ENCODE measurements around the gene WDR74. TPM values are rescaled to one million over a fixed set of nuclear protein-coding genes. Genes with fewer than 3 reads are reported as not detected.
A peak's percentile ranks its signal among the peaks of the same experiment; 100 is the strongest.

The WDR74 gene
- total RNA-seq, 4 donors from 2014 or later, result 26.6 to 46.8 (median 39.3) TPM

GRCh38 chr11:62799486-62799885, 39.9 kb downstream of the WDR74 start:
- ATAC-seq, result no peak
- 77 to 100% methylated on average over 1 to 5 of the region's 10 CpGs for WGBS, 2 donors (ENCODE audit: low coverage in 1 of 2)

DNA sequence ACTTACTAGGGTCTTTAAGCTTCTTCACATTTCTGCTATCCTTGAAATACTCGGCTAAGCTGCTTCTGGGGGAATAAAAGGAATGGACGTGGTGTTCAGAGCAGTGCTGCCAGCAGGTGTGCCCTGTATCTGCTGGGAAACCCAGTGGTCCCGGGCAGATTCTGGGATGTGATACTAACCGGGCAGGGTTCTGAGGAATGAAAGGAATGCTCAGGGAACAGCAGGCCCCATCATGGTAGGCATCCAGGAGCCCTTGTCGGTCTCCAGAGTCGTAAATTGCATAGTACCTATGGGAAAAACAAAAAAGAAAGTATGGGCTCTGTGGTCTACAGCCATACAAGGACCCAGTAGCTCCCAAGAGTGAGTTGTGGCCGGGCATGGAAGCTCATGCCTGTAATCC, 43.1 kb downstream of the WDR74 start:
- H3K9me3 ChIP-seq, result no peaks in the 10 kb centered on the region
- no peak overlapping the region for H3K4me3 ChIP-seq
- TF ChIP-seq POLR2A (IDR thresholded peaks at IDR 0.05) (no peak), CTCF (IDR thresholded peaks at IDR 0.05) (no peak), POLR2AphosphoS5 (IDR thresholded peaks at IDR 0.05) (no peak)
- ATAC-seq, result no peak
- H3K36me3 ChIP-seq, result peaks cover 0 to 93% of the 10 kb centered on the region in 2 donors
- H3K27ac ChIP-seq, result no peak overlapping the region
- no peaks in the 10 kb centered on the region for H3K27me3 ChIP-seq
- 93 to 100% methylated on average over 1 to 2 of the region's 7 CpGs for WGBS, 2 donors (ENCODE audit: low coverage in 1 of 2)
- H3K4me1 ChIP-seq, result peaks cover 5 to 16% (median 9%) of the 10 kb centered on the region in 3 donors

More at GRCh38 chr11:62799486-62799885, 39.9 kb downstream of the WDR74 start:
- Histone ChIP-seq H3K36me3 (peaks cover 0 to 93% of the 10 kb centered on the region in 2 donors), H3K4me1 (peaks cover 0 to 27% (median 7%) of the 10 kb centered on the region in 3 donors), H3K4me3 (no peak overlapping the region), H3K27me3 (no peaks in the 10 kb centered on the region), H3K27ac (no peak overlapping the region), H3K9me3 (no peaks in the 10 kb centered on the region)
- TF ChIP-seq POLR2AphosphoS5 (IDR thresholded peaks at IDR 0.05) (no peak), EP300 (IDR thresholded peaks at IDR 0.05) (no peak), POLR2A (IDR thresholded peaks at IDR 0.05) (no peak)

DNA sequence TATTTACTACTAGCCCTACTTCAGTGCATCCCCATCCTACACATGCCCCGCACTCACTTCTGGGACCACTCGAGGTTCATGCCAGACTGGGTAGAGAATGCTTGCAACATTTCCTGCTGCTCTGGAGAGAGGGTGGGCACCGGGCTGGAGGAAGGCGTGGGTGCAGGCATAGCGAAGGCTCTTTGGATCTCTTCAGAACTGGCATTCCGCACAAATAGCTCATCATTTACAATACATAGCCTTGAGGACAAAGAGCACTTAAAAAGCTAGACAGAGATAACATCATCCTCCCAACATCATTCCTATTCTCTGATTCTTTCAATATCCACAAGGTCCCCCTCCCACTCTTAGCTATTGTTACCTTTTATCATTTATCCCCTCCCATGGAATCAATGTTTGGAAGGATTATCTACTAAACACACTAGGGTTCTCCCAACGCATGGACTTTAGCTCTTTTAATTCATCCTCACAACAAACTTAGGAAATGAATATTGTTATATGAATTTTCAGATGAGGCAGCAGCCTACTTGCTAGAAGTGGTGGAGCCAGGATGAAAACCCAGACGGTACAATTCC, 45.1 kb downstream of the WDR74 start:
- Histone ChIP-seq H3K4me3 (no peak overlapping the region), H3K27ac (peak overlapping the region in 2 of 4 donors; percentile 18 to 89), H3K9me3 (no peaks in the 10 kb centered on the region), H3K4me1 (peaks cover 5 to 36% (median 20%) of the 10 kb centered on the region in 3 donors), H3K27me3 (no peaks in the 10 kb centered on the region), H3K36me3 (peaks cover 0 to 87% of the 10 kb centered on the region in 2 donors)
- WGBS, 2 donors (ENCODE audit: low coverage in 1 of 2), result 81 to 86% methylated on average over 4 to 5 of the region's 8 CpGs
- no peak for TF ChIP-seq CTCF (IDR thresholded peaks at IDR 0.05)
- no peak for TF ChIP-seq EP300 (IDR thresholded peaks at IDR 0.05)
- no peak for TF ChIP-seq POLR2AphosphoS5 (IDR thresholded peaks at IDR 0.05)
- TF ChIP-seq POLR2A (IDR thresholded peaks at IDR 0.05), result no peak
- no peak for ATAC-seq

DNA sequence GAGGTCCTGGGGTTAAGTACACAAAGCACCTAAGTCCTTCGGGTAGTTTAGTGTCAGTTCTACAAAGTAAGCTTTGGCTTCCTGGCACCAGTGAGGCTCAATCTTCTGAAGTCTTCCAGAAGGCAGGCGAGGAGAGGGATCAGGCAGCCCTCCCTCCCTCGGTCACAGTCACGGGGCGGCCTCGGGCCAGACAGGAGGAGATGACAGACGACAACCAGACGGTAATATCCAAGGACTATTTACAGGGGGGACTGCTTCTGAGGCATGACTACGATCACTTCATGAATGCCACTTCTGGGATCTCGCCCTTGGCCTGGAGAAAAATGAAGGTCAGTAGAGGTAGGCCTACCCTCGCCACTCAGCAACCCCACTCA, 47.2 kb downstream of the WDR74 start:
- Histone ChIP-seq H3K27ac (peak overlapping the region; percentile 84 to 89 (median 86)), H3K36me3 (peaks cover 0 to 71% of the 10 kb centered on the region in 2 donors), H3K4me1 (peaks cover 5 to 53% (median 27%) of the 10 kb centered on the region in 3 donors), H3K4me3 (peak overlapping the region; percentile 86), H3K27me3 (no peaks in the 10 kb centered on the region), H3K9me3 (no peaks in the 10 kb centered on the region)
- TF ChIP-seq POLR2AphosphoS5 (IDR thresholded peaks at IDR 0.05) (no peak), POLR2A (IDR thresholded peaks at IDR 0.05) (no peak), CTCF (IDR thresholded peaks at IDR 0.05) (no peak), EP300 (IDR thresholded peaks at IDR 0.05) (no peak)
- ATAC-seq, result peak; percentile 25
- 9 to 16% methylated on average over 7 to 9 of the region's 11 CpGs for WGBS, 2 donors (ENCODE audit: low coverage in 1 of 2)

GRCh38 chr11:62791501-62792201, 47.7 kb downstream of the WDR74 start, which contains the start of gene TMEM223:
TSS of gene TMEM223 (minus strand) at chr11:62792006. CDS start at chr11:62791994, 12 bp downstream.
- Histone ChIP-seq H3K27me3 (no peaks in the 10 kb centered on the region), H3K36me3 (peaks cover 0 to 65% of the 10 kb centered on the region in 2 donors), H3K4me1 (peaks cover 5 to 53% (median 27%) of the 10 kb centered on the region in 3 donors), H3K9me3 (no peaks in the 10 kb centered on the region), H3K4me3 (peak within 1 kb of the TSS; percentile 86), H3K27ac (peak within 1 kb of the TSS; percentile 84 to 89 (median 86))
- WGBS, 2 donors (ENCODE audit: low coverage in 1 of 2), result 0% methylated on average over 1 to 6 of the region's 58 CpGs
- ATAC-seq, result peak; percentile 83
- TF ChIP-seq POLR2AphosphoS5 (IDR thresholded peaks at IDR 0.05) (peak; percentile 88), EP300 (IDR thresholded peaks at IDR 0.05) (no peak), CTCF (IDR thresholded peaks at IDR 0.05) (peak in 3 of 4 experiments; percentile 26 to 49 (median 26)), POLR2A (IDR thresholded peaks at IDR 0.05) (peak; percentile 71 to 80)

Data from gastroesophageal sphincter (tissue), 4 donors.